NB4 (cell line): ENCODE measurements around the gene PRRC2B.
"Not testable (repeated sequence)": the region's sequence is repeated elsewhere in the genome, so short reads cannot be mapped to it uniquely, and the experiment has no call there.

Source experiments
- DNase-seq: peaks from one replicate; pipeline ENCODE4 v3.0.0; 2010; ENCODE audit warnings: low read depth
- H3K4me3 ChIP-seq: one replicate; pipeline ENCODE4 v1.5.1; 2011; ENCODE audit warnings: mild to moderate bottlenecking, low read depth, low read length, moderate library complexity
- MYC ChIP-seq: IDR thresholded peaks from 2 replicates; pipeline ENCODE4 v1.6.1; 2011; ENCODE audit warnings: low read depth, low read length
- POLR2A ChIP-seq: IDR thresholded peaks from 2 replicates; pipeline ENCODE4 v1.6.1; 2011; ENCODE audit warnings: mild to moderate bottlenecking; ENCODE audit not compliant: insufficient read length; ENCODE audit errors: extremely low read depth
- TF ChIP-seq, protein P1 (sequence below): IDR thresholded peaks from 2 replicates; pipeline ENCODE4 v1.6.1; 2011; ENCODE audit warnings: low read depth, low read length
- TF ChIP-seq, protein P2 (sequence below): IDR thresholded peaks from one replicate; pipeline ENCODE4 v1.5.1; 2012; ENCODE audit warnings: low read depth, low read length

PRRC2B gene

GRCh38 chr9:131393622-131394463 is at the start of gene PRRC2B:
PRRC2B (plus strand) TSS chr9:131394086; CDS start chr9:131430145, 36,059 bp downstream.
- TF ChIP-seq, protein P1, sequence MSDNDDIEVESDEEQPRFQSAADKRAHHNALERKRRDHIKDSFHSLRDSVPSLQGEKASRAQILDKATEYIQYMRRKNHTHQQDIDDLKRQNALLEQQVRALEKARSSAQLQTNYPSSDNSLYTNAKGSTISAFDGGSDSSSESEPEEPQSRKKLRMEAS = no peak
- TF ChIP-seq MYC (peak; percentile 80), POLR2A (peak; percentile 86)
- H3K4me3 ChIP-seq = peak within 1 kb of the TSS; percentile 91
- DNase-seq = peak; percentile 89

- not testable (repeated sequence) for DNase-seq, H3K4me3 ChIP-seq
These were observed 48.9 kb upstream of the PRRC2B start for GRCh38 chr9:131344931-131345535.

GRCh38 chr9:131346559-131346958 is 47.3 kb upstream of the PRRC2B start:
- no peak for TF ChIP-seq POLR2A
- TF ChIP-seq MYC = no peak
- TF ChIP-seq, protein P2, sequence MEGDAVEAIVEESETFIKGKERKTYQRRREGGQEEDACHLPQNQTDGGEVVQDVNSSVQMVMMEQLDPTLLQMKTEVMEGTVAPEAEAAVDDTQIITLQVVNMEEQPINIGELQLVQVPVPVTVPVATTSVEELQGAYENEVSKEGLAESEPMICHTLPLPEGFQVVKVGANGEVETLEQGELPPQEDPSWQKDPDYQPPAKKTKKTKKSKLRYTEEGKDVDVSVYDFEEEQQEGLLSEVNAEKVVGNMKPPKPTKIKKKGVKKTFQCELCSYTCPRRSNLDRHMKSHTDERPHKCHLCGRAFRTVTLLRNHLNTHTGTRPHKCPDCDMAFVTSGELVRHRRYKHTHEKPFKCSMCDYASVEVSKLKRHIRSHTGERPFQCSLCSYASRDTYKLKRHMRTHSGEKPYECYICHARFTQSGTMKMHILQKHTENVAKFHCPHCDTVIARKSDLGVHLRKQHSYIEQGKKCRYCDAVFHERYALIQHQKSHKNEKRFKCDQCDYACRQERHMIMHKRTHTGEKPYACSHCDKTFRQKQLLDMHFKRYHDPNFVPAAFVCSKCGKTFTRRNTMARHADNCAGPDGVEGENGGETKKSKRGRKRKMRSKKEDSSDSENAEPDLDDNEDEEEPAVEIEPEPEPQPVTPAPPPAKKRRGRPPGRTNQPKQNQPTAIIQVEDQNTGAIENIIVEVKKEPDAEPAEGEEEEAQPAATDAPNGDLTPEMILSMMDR = no peak
- TF ChIP-seq, protein P1 = no peak

GRCh38 chr9:131347376-131348020 is 46.4 kb upstream of the PRRC2B start:
- DNase-seq = no peak
- TF ChIP-seq POLR2A (no peak), MYC (no peak)
- TF ChIP-seq, protein P2 = no peak
- TF ChIP-seq, protein P1 = no peak
- H3K4me3 ChIP-seq = no peak overlapping the region

More at GRCh38 chr9:131346559-131346958, 47.3 kb upstream of the PRRC2B start:
- no peak for DNase-seq
- H3K4me3 ChIP-seq = no peak overlapping the region

DNA sequence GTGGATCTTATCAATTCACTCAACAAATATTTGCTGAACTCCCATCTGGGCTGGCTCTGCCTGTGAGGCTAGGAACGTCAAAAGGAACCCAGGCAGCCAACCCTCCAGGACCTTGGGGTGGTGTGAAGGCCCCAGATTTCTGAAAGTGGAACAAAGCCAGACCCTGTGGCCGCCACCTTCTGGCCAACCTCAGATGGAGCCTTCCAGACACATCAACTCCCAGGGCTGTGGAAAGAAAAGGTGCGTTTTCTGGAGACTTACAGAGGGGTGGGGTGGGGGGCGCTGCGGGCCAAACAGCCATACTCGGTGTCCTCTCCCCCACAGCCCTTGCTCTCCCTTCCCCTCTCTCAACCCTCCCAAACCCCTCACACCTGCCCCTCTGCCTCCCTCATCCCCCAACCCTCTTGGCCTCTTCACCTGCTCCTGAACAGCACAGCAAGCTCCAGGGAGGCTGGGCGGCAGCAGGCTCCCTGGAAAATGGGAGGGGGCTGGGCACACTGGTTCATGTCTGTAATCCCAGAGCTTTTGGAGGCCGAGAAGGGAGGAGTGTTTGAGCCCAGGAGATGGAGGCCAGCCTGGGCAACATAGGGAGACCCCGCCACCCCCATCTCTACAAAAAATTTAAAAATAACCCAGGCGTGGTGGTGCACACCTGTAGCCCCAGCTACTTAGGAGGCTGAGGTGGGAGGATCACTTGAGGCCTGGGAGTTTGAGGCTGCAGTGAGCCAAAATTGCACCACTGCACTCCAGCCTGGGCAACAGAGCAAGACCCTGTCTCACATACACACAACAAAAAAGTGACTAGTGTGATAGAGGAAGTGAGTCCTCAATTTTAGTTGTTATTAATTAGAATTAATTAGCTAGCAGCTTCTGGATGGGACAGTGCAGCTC is 45.0 kb upstream of the PRRC2B start:
- no peak for TF ChIP-seq MYC
- no peak for TF ChIP-seq POLR2A
- TF ChIP-seq, protein P1 = no peak
- TF ChIP-seq, protein P2 = peak; percentile 1
- H3K4me3 ChIP-seq = no peak overlapping the region
- no peak for DNase-seq

DNA sequence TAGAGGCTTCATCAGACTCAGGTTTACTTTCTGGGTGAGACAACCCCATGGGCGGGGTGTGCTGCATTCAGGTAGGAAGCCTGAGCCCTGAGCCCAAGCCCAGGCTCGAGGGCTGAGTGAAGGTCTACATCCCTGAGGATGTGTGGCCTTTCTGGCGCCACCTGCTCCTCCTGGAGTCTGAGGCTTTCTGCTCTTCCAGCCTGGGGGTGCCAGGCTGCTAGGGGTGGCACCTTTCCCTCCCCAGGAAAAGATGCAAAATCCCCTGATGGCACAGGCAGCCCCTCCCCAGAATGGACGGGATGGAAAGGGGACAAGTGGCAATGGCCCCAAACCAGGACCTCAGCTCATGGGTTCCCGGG is 44.4 kb upstream of the PRRC2B start:
- TF ChIP-seq MYC (no peak), POLR2A (no peak)
- TF ChIP-seq, protein P1 = no peak
- TF ChIP-seq, protein P2 = no peak

More for the DNA sequence above, 44.4 kb upstream of the PRRC2B start:
- peak overlapping the region; percentile 46 for H3K4me3 ChIP-seq
- DNase-seq = no peak
